K562 (cell line): ENCODE results near the gene MYLK4. TPM values are rescaled to one million over a fixed set of nuclear protein-coding genes. Genes with fewer than 3 reads are reported as not detected.

Experiments used
- ATAC-seq: fragments of 200-7000 bp; cut with Tn5 transposase; 3 replicates; pipeline ENCODE4 v1.9.1; 2020; ENCODE audit warnings: moderate library complexity
- BruUV-seq: library from RNA; stranded (reverse); fragments of 400-500 nt; replicated peaks from 2 replicates; lab custom pipeline; 2021; lab: Mats Ljungman, UMichigan
- CTCF ChIA-PET: fragments of 300-600 bp; formaldehyde crosslinking; extraction: SDS; loops from one replicate; lab custom pipeline; 2021; ENCODE audit warnings: low intra/inter-chr PET ratio; lab: Yijun Ruan, JAX
- POLR2A ChIA-PET: fragments of 300-600, 350-650 bp; sonication (Branson Sonifier 250); formaldehyde crosslinking; extraction: SDS; loops from one replicate; lab custom pipeline; 2021; ENCODE audit warnings: antibody characterized with exemption, inconsistent platforms; lab: Yijun Ruan, JAX
- DNase-seq, 4 experiments: peaks; one replicate each; pipeline versions ENCODE4 v3.0.0 to v3.0.0-alpha.2; 2011 to 2018; ENCODE audit warnings: low spot score in 3 of 4, mixed read lengths in 3 of 4; ENCODE audit errors: extremely low read depth in 1 of 4
- FAIRE-seq: peaks from 2 replicates; lab custom pipeline; 2011; peaks lifted over from hg19 to GRCh38; lab: Jason Lieb, UNC
- H2AFZ ChIP-seq: 2 replicates; pipeline ENCODE4 v1.6.0; 2011; ENCODE audit warnings: low read depth, low read length, control low read depth, inconsistent platforms
- H3K27ac ChIP-seq: fragments of 200-600 bp; 3 replicates; pipeline ENCODE4 v1.8.0; 2011; ENCODE audit warnings: low read depth, mild to moderate bottlenecking, control low read depth, inconsistent platforms, low read length, moderate library complexity, mixed read lengths; ENCODE audit errors: extremely low read depth
- H3K27me3 ChIP-seq, 2 experiments: fragments of 300-600 bp in 1 of 2; 2 replicates in 1 of 2; 3 replicates in 1 of 2; pipeline versions ENCODE4 v1.6.0 to v1.8.0; 2011; ENCODE audit warnings: inconsistent platforms in 2 of 2, low read length in 2 of 2, mild to moderate bottlenecking in 1 of 2, mixed read lengths in 1 of 2, moderate library complexity in 1 of 2; ENCODE audit not compliant: control insufficient read depth in 2 of 2, insufficient read depth in 2 of 2
- H3K36me3 ChIP-seq: fragments of 300-600 bp; 3 replicates; pipeline ENCODE4 v1.8.0; 2011; ENCODE audit warnings: mild to moderate bottlenecking, low read length, inconsistent platforms; ENCODE audit not compliant: control insufficient read depth, insufficient read depth
- H3K4me1 ChIP-seq, 2 experiments: fragments of 200-600 bp in 1 of 2; replicated peaks in 1 of 2; 2 replicates in 1 of 2; 3 replicates in 1 of 2; pipeline versions ENCODE4 v1.5.1 to v1.8.0; 2011; ENCODE audit warnings: inconsistent platforms in 2 of 2, low read length in 2 of 2, mild to moderate bottlenecking in 1 of 2, mixed read lengths in 1 of 2, moderate library complexity in 1 of 2; ENCODE audit not compliant: control insufficient read depth in 2 of 2, insufficient read depth in 2 of 2
- H3K4me2 ChIP-seq: 2 replicates; pipeline ENCODE4 v1.6.1; 2011; ENCODE audit warnings: low read length, control low read depth, inconsistent platforms, mixed read lengths; ENCODE audit not compliant: insufficient read depth
- H3K4me3 ChIP-seq: fragments of 200-600 bp; sonication (generic), shearing (Covaris generic); 2 replicates; pipeline ENCODE4 v1.5.1; 2016; ENCODE audit warnings: control low read depth, inconsistent platforms
- H3K79me2 ChIP-seq: fragments of 200-600 bp; 3 replicates; pipeline ENCODE4 v1.8.0; 2011; ENCODE audit warnings: low read length, inconsistent platforms; ENCODE audit not compliant: control insufficient read depth, insufficient read depth
- H3K9ac ChIP-seq, 2 experiments: 2 replicates each; pipeline versions ENCODE4 v1.6.0 to v1.6.1; 2011; ENCODE audit warnings: low read depth in 2 of 2, low read length in 2 of 2, control low read depth in 1 of 2, inconsistent platforms in 1 of 2, mild to moderate bottlenecking in 1 of 2, mixed read lengths in 1 of 2; ENCODE audit not compliant: insufficient read depth in 1 of 2
- H3K9me1 ChIP-seq: one replicate; pipeline ENCODE4 v1.6.0; 2011; ENCODE audit warnings: inconsistent platforms, mild to moderate bottlenecking, low read length, moderate library complexity; ENCODE audit not compliant: control insufficient read depth, insufficient read depth
- H3K9me3 ChIP-seq: replicated peaks from 2 replicates; pipeline ENCODE4 v1.5.1; 2011; ENCODE audit warnings: low read depth, low read length, inconsistent platforms; ENCODE audit not compliant: control insufficient read depth, insufficient read depth
- H4K20me1 ChIP-seq: replicated peaks from 2 replicates; pipeline ENCODE4 v1.6.1; 2011; ENCODE audit warnings: low read length, inconsistent platforms, mixed read lengths; ENCODE audit not compliant: control insufficient read depth, insufficient read depth
- ARID3A ChIP-seq: IDR thresholded peaks from 2 replicates; pipeline ENCODE4 v1.6.1; 2012; ENCODE audit warnings: low read depth, low read length, improper control_type of control experiment, borderline replicate concordance
- ATF4 ChIP-seq: fragments of 450-650 bp; formaldehyde crosslinking; IDR thresholded peaks from 2 replicates; pipeline ENCODE4 v1.4.0; 2022; ENCODE audit warnings: mild to moderate bottlenecking, moderate library complexity
- FOXP1 ChIP-seq: sonication (generic); formaldehyde crosslinking; IDR thresholded peaks from 2 replicates; pipeline ENCODE4 v1.8.0; 2022; ENCODE audit warnings: mild to moderate bottlenecking, missing genetic modification reagents
- SMAD1 ChIP-seq: fragments of 150-350 bp; IDR thresholded peaks from 2 replicates; pipeline ENCODE4 v1.6.1; 2014; ENCODE audit warnings: low read length, low read depth; ENCODE audit not compliant: partially characterized antibody
- TSHZ1 ChIP-seq: fragments of 250-450 bp; sonication (Bioruptor Pico); IDR thresholded peaks from 2 replicates; pipeline ENCODE4 v1.4.0; 2020; ENCODE audit warnings: mild to moderate bottlenecking, moderate library complexity
- ZKSCAN8 ChIP-seq: fragments of 200-800 bp; sonication (Bioruptor generic); IDR thresholded peaks from 2 replicates; pipeline ENCODE4 v1.6.1; 2016; ENCODE audit warnings: missing genetic modification characterization, missing compliant biosample characterization
- ZNF165 ChIP-seq: fragments of 250-450 bp; sonication (Bioruptor Pico); IDR thresholded peaks from 2 replicates; pipeline ENCODE4 v1.4.0; 2020; ENCODE audit warnings: borderline replicate concordance
- WGBS: fragments of 100-300 bp; shearing (Covaris generic); methylation state at CpG from one replicate; pipeline ENCODE4 v1.1.6; 2016; ENCODE audit warnings: low coverage, mixed read lengths; ENCODE audit not compliant: insufficient coverage; ENCODE audit errors: missing lambda C conversion rate; 5-methylcytosine and 5-hydroxymethylcytosine counted together
- in situ Hi-C: fragments of 300-500 bp; cut with MboI; formaldehyde crosslinking; loops from 4 replicates; pipeline ENCODE4 v1.15.0; 2018; ENCODE audit warnings: inconsistent platforms, mixed read lengths
- intact Hi-C: fragments of 100-400 bp; cut with micrococcal nuclease; formaldehyde crosslinking; loops from 2 replicates; pipeline ENCODE4 v1.14.2; 2022
- polyA plus RNA-seq, 8 experiments: library from polyadenylated mRNA; depleted of rRNA in 4 of 8; stranded (reverse) in 5 of 8; unstranded in 3 of 8; fragments of >200 nt; fragmentation: Nextera tagmentation in 2 of 8; fragmentation: Illumina TruSeq in 1 of 8; extraction: Ambion mirVana in 2 of 8; extraction: Trizol in 1 of 8; gene quantifications; 2 replicates each; pipeline versions ENCODE4 v1.2.1 to v1.2.3, GENCODE V29; 2011 to 2014; ENCODE audit warnings: inconsistent platforms in 1 of 8, missing spikeins in 1 of 8
- total RNA-seq, 7 experiments: library from RNA; depleted of rRNA in 6 of 7; stranded (reverse); fragments of >200 nt in 6 of 7; fragmentation: Illumina TruSeq in 2 of 7; extraction: Trizol in 2 of 7; gene quantifications; 2 replicates each; pipeline versions ENCODE4 v1.2.1 to v1.2.3, GENCODE V29; 2011 to 2021; ENCODE audit warnings: low replicate concordance in 1 of 7

Gene MYLK4
- total and polyA plus RNA-seq, 9 of the 15 experiments (the other 6 are each of a cell fraction or from before 2014, with no cell fraction given) = 0.01 to 0.15 (median 0.06) TPM

GRCh38 chr6:2659882-2660281 is 90.8 kb downstream of the MYLK4 start:
- no peak for FAIRE-seq
- WGBS = 0% methylated on average over 4 of the region's 4 CpGs
- no TSS peak for BruUV-seq
- DNase-seq = no peak
- Histone ChIP-seq H2AFZ (no peak overlapping the region), H3K9me3 (no peaks in the 10 kb centered on the region), H3K79me2 (no peaks in the 10 kb centered on the region), H4K20me1 (no peaks in the 10 kb centered on the region), H3K27me3 (peaks cover 13 to 28% of the 10 kb centered on the region in 2 experiments; a peak in 4 of 5 replicates), H3K36me3 (no peaks in the 10 kb centered on the region), H3K4me2 (no peak overlapping the region), H3K27ac (no peak overlapping the region), H3K9me1 (no peaks in the 10 kb centered on the region), H3K4me3 (no peak overlapping the region)
- intact Hi-C loops (no loop called here), in situ Hi-C loops (no loop called here)
- ATAC-seq = no peak; the same call in 2 of the 3 replicates
- TF ChIP-seq TSHZ1 (CRISPR knock-in tag) = no peak
- TF ChIP-seq ZNF165 (CRISPR knock-in tag) = no peak
- TF ChIP-seq SMAD1 = no peak
- no peak for TF ChIP-seq FOXP1 (CRISPR knock-in tag)
- TF ChIP-seq ATF4 (CRISPR knock-in tag) = no peak
- no peak for TF ChIP-seq ZKSCAN8 (CRISPR knock-in tag)
- no peak for TF ChIP-seq ARID3A
- TF ChIP-seq, all 486 proteins: peak for 0
- ChIA-PET CTCF (no interaction called here), POLR2A (interaction anchor here (2.0 kb wide), 1 partner anchor 11 kb away, joined by 6 read pairs; no protein-coding TSS in a partner anchor)
- H3K4me1 ChIP-seq = no peaks in the 10 kb centered on the region
- H3K9ac ChIP-seq = no peak overlapping the region
